HepG2 (cell line): ENCODE data around the gene GNRH2. TPM values are rescaled to one million over a fixed set of nuclear protein-coding genes. Genes with fewer than 3 reads are reported as not detected.

ENCODE experiments used
- ATAC-seq: fragments of 200-7000 bp; cut with Tn5 transposase; 3 replicates; pipeline ENCODE4 v1.9.1; 2020; ENCODE audit warnings: mild to moderate bottlenecking, moderate library complexity
- BruUV-seq: library from RNA; stranded (reverse); fragments of 400-500 nt; replicated peaks from 2 replicates; lab custom pipeline; 2021; lab: Mats Ljungman, UMichigan
- CTCF ChIA-PET: fragments of 300-600 bp; formaldehyde crosslinking; extraction: SDS; loops from one replicate; lab custom pipeline; 2021; ENCODE audit warnings: low total read pairs, inconsistent platforms, low intra/inter-chr PET ratio; lab: Yijun Ruan, JAX
- POLR2A ChIA-PET: fragments of 350-600 bp; sonication (Branson Sonifier 250); formaldehyde crosslinking; loops from one replicate; lab custom pipeline; 2020; ENCODE audit warnings: antibody characterized with exemption, inconsistent platforms; lab: Yijun Ruan, JAX
- DNase-seq: peaks from one replicate; pipeline ENCODE4 v3.0.0-alpha.2; 2015; ENCODE audit warnings: low spot score
- FAIRE-seq: peaks from 3 replicates; lab custom pipeline; 2011; peaks lifted over from hg19 to GRCh38; lab: Jason Lieb, UNC
- H2AFZ ChIP-seq: one replicate; pipeline ENCODE4 v1.6.1; 2011; ENCODE audit warnings: low read length, inconsistent platforms
- H3K27ac ChIP-seq: fragments of 300-600 bp; 3 replicates; pipeline ENCODE4 v1.8.0; 2011; ENCODE audit warnings: mixed run types, mild to moderate bottlenecking, mixed read lengths, low read length, inconsistent platforms; ENCODE audit not compliant: insufficient read depth; ENCODE audit errors: extremely low read length
- H3K27me3 ChIP-seq, 2 experiments: fragments of 200-600 bp in 1 of 2; 2 replicates in 1 of 2; 3 replicates in 1 of 2; pipeline versions ENCODE4 v1.6.0 to v1.8.0; 2011; ENCODE audit warnings: low read length in 2 of 2, mild to moderate bottlenecking in 2 of 2, moderate library complexity in 2 of 2, inconsistent platforms in 1 of 2; ENCODE audit not compliant: insufficient read depth in 2 of 2, control insufficient read depth in 1 of 2
- H3K36me3 ChIP-seq, 2 experiments: fragments of 200-600 bp in 1 of 2; replicated peaks in 1 of 2; 2 replicates in 1 of 2; 3 replicates in 1 of 2; pipeline versions ENCODE4 v1.5.1 to v1.8.0; 2011; ENCODE audit warnings: low read length in 2 of 2, inconsistent platforms in 1 of 2; ENCODE audit not compliant: insufficient read depth in 2 of 2, control insufficient read depth in 1 of 2
- H3K4me1 ChIP-seq: 2 replicates; pipeline ENCODE4 v1.5.1; 2012; ENCODE audit warnings: low read length, inconsistent platforms; ENCODE audit not compliant: insufficient read depth
- H3K4me2 ChIP-seq: 2 replicates; pipeline ENCODE4 v1.6.0; 2011; ENCODE audit warnings: low read depth, low read length, inconsistent platforms
- H3K4me3 ChIP-seq, 3 experiments: fragments of 200-600 bp in 1 of 3; sonication (generic), shearing (Covaris generic) in 1 of 3; replicated peaks in 1 of 3; 2 replicates each; pipeline ENCODE4 v1.5.1; 2011 to 2016; ENCODE audit warnings: low read length in 3 of 3, inconsistent platforms in 2 of 3, low read depth in 2 of 3, mild to moderate bottlenecking in 2 of 3, control low read depth in 1 of 3, mixed read lengths in 1 of 3; ENCODE audit not compliant: insufficient read depth in 1 of 3
- H3K79me2 ChIP-seq: one replicate; pipeline ENCODE4 v1.6.1; 2011; ENCODE audit warnings: low read length, inconsistent platforms; ENCODE audit not compliant: insufficient read depth
- H3K9ac ChIP-seq: 2 replicates; pipeline ENCODE4 v1.6.0; 2011; ENCODE audit warnings: mild to moderate bottlenecking, low read depth, low read length, inconsistent platforms; ENCODE audit not compliant: insufficient read depth
- H3K9me3 ChIP-seq: 2 replicates; pipeline ENCODE4 v1.5.1; 2012; ENCODE audit warnings: mild to moderate bottlenecking, low read length
- H4K20me1 ChIP-seq: 2 replicates; pipeline ENCODE4 v1.6.0; 2011; ENCODE audit warnings: inconsistent platforms, mild to moderate bottlenecking, low read length, moderate library complexity; ENCODE audit not compliant: insufficient read depth
- FIP1L1 ChIP-seq: fragments of 200-400 bp; formaldehyde crosslinking; IDR thresholded peaks from 2 replicates; pipeline ENCODE4 v1.6.1; 2018; ENCODE audit warnings: low read depth, mild to moderate bottlenecking, low read length, moderate library complexity, borderline replicate concordance; ENCODE audit not compliant: insufficient read depth
- GTF3A ChIP-seq: sonication (generic); formaldehyde crosslinking; conservative IDR thresholded peaks from 2 replicates; pipeline ENCODE4 v1.4.0; 2020; ENCODE audit warnings: mild to moderate bottlenecking, missing genetic modification reagents
- POLR2A ChIP-seq, 2 experiments: IDR thresholded peaks; 2 replicates each; pipeline ENCODE4 v1.6.1; 2011; ENCODE audit warnings: low read depth in 2 of 2, low read length in 2 of 2, mild to moderate bottlenecking in 1 of 2, moderate library complexity in 1 of 2; ENCODE audit not compliant: insufficient read depth in 1 of 2
- SIX1 ChIP-seq: sonication (generic); formaldehyde crosslinking; IDR thresholded peaks from 2 replicates; pipeline ENCODE4 v1.4.0; 2020; ENCODE audit warnings: missing genetic modification reagents, borderline replicate concordance
- YEATS4 ChIP-seq: sonication (generic); formaldehyde crosslinking; IDR thresholded peaks from 2 replicates; pipeline ENCODE4 v1.4.0; 2020; ENCODE audit warnings: missing genetic modification reagents, borderline replicate concordance
- ZBTB38 ChIP-seq: sonication (generic); formaldehyde crosslinking; IDR thresholded peaks from 2 replicates; pipeline ENCODE4 v1.5.1; 2020; ENCODE audit warnings: mild to moderate bottlenecking, missing genetic modification reagents
- ZNF160 ChIP-seq: sonication (generic); formaldehyde crosslinking; IDR thresholded peaks from 2 replicates; pipeline ENCODE4 v1.8.0; 2022; ENCODE audit warnings: mild to moderate bottlenecking, inconsistent platforms, missing genetic modification reagents
- ZNF225 ChIP-seq: sonication (generic); formaldehyde crosslinking; IDR thresholded peaks from 2 replicates; pipeline ENCODE4 v1.4.0; 2020; ENCODE audit warnings: mild to moderate bottlenecking, missing genetic modification reagents
- ZNF280B ChIP-seq: sonication (generic); formaldehyde crosslinking; IDR thresholded peaks from 2 replicates; pipeline ENCODE4 v1.5.0; 2020; ENCODE audit warnings: missing genetic modification reagents, mild to moderate bottlenecking, borderline replicate concordance
- ZNF484 ChIP-seq: sonication (generic); formaldehyde crosslinking; IDR thresholded peaks from 2 replicates; pipeline ENCODE4 v1.5.1; 2020; ENCODE audit warnings: mild to moderate bottlenecking, low read depth, missing genetic modification reagents, borderline replicate concordance
- ZNF687 ChIP-seq: sonication (generic); formaldehyde crosslinking; IDR thresholded peaks from 2 replicates; pipeline ENCODE4 v1.5.1; 2020; ENCODE audit warnings: mild to moderate bottlenecking, missing genetic modification reagents, moderate library complexity
- WGBS: methylation state at CpG from one replicate; pipeline ENCODE4 v1.1.6; 2017; ENCODE audit warnings: low lambda C conversion rate; 5-methylcytosine and 5-hydroxymethylcytosine counted together
- in situ Hi-C: cut with HindIII; loops from 2 replicates; pipeline ENCODE4 v1.10.0; 2017; ENCODE audit warnings: low pct_unique_long_range_greater_than_20kb; ENCODE audit not compliant: extremely low pct_ligation_motif_present
- intact Hi-C: fragments of 100-400 bp; cut with micrococcal nuclease; formaldehyde crosslinking; loops from one replicate; pipeline ENCODE4 v1.10.0; 2022; ENCODE audit not compliant: unreplicated experiment
- polyA plus RNA-seq, 8 experiments: library from polyadenylated mRNA; depleted of rRNA in 3 of 8; stranded (reverse) in 7 of 8; unstranded in 1 of 8; fragments of >200 nt; fragmentation: Illumina TruSeq in 4 of 8; extraction: Trizol in 4 of 8; gene quantifications; 2 replicates each; pipeline versions ENCODE4 v1.2.1 to v1.2.3, GENCODE V29; 2011 to 2016; ENCODE audit warnings: low read depth in 4 of 8, missing spikeins in 1 of 8, mixed read lengths in 1 of 8; ENCODE audit not compliant: insufficient read depth in 1 of 8
- total RNA-seq, 5 experiments: library from RNA; depleted of rRNA; stranded (reverse); fragments of >200 nt; fragmentation: Illumina TruSeq; extraction: Trizol; gene quantifications; 2 replicates each; pipeline ENCODE4 v1.2.3, GENCODE V29; 2016; ENCODE audit warnings: low read depth in 1 of 5
- TF ChIP-seq, protein P1 (sequence below): IDR thresholded peaks from 2 replicates; pipeline ENCODE4 v1.6.1; 2012; ENCODE audit warnings: inconsistent platforms

GNRH2 gene
- total and polyA plus RNA-seq, 2 of the 13 experiments (the other 11 are each of a cell fraction or from before 2014, with no cell fraction given) = 0.28 TPM; not detected in 1

- Histone ChIP-seq H4K20me1 (no peaks in the 10 kb centered on the region), H3K4me3 (no peak overlapping the region), H3K27ac (no peak overlapping the region), H3K27me3 (no peaks in the 10 kb centered on the region), H3K9me3 (no peaks in the 10 kb centered on the region), H3K4me2 (no peak overlapping the region), H3K79me2 (no peaks in the 10 kb centered on the region), H3K9ac (no peak overlapping the region), H3K4me1 (peaks cover 21% of the 10 kb centered on the region), H2AFZ (no peak overlapping the region), H3K36me3 (peaks cover 38 to 52% of the 10 kb centered on the region in 2 experiments)
- TF ChIP-seq ZNF225 = peak; percentile 28; the same call in 1 of the 2 replicates
- TF ChIP-seq, protein P1, sequence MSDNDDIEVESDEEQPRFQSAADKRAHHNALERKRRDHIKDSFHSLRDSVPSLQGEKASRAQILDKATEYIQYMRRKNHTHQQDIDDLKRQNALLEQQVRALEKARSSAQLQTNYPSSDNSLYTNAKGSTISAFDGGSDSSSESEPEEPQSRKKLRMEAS = no peak
- FAIRE-seq (no peak), DNase-seq (no peak), ATAC-seq (no peak)
- no TSS peak for BruUV-seq
- intact Hi-C loops = loop anchor here (10.0 kb wide), 1 partner anchor 125 kb away; no protein-coding TSS in a partner anchor
- WGBS = 93% methylated on average over 4 of the region's 8 CpGs
- POLR2A ChIA-PET = no interaction called here
- in situ Hi-C loops = no loop called here
- CTCF ChIA-PET = no interaction called here
Measured at GRCh38 chr20:3040086-3040485, 3.3 kb upstream of the GNRH2 start.

DNA sequence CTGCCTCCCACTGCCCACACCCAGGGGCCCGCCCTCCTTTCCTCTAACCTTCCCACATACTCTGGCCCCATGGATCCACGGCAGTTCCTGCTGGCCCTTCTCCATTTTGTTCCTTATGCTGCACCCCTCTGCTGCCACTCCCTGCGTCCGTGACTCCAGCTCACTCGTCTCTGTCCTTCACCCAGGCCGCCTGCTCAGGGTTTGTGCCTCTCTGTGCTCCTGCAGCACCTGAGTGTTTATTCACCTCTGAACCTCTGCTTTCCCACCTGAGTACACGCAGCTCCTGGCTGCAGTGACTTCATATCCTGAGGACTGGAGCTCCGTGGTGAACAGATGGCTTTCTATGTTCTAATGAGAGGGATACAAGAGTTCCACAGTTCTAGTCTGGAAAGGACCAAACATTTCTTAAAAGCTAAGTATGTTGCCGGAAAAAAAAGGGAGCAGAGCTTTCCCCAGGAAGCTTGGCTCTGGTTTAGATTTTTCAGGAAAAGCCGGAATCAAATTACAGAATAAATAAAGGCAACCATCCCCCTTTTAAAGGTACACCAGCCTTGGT, 1.5 kb upstream of the GNRH2 start:
- intact Hi-C loops = loop anchor here (10.0 kb wide), 1 partner anchor 127 kb away; no protein-coding TSS in a partner anchor
- Histone ChIP-seq H2AFZ (no peak overlapping the region), H3K27ac (no peak overlapping the region), H4K20me1 (no peaks in the 10 kb centered on the region), H3K9ac (no peak overlapping the region), H3K79me2 (peaks cover 8% of the 10 kb centered on the region), H3K36me3 (peaks cover 22 to 34% of the 10 kb centered on the region in 2 experiments), H3K4me2 (0 out of 2 replicates have a peak overlapping the region, but pooled peaks have one; percentile 14), H3K27me3 (no peaks in the 10 kb centered on the region; a peak in 1 of 5 replicates), H3K4me1 (peaks cover 25% of the 10 kb centered on the region), H3K9me3 (no peaks in the 10 kb centered on the region), H3K4me3 (no peak overlapping the region)
- in situ Hi-C loops = no loop called here
- 66% methylated on average over 10 of the region's 10 CpGs for WGBS
- no TSS peak for BruUV-seq
- DNase-seq (no peak), ATAC-seq (no peak), FAIRE-seq (no peak)
- POLR2A ChIA-PET = no interaction called here
- CTCF ChIA-PET = no interaction called here
- TF ChIP-seq ZNF280B (CRISPR knock-in tag) = 0 out of 2 replicates have a peak, but pooled peaks have one; percentile 48
- peak; percentile 82 for TF ChIP-seq SIX1 (CRISPR knock-in tag)
- peak; percentile 45; the same call in 1 of the 2 replicates for TF ChIP-seq ZNF687 (CRISPR knock-in tag)
- TF ChIP-seq ZNF160 = no peak
- 0 out of 4 replicates have a peak, but pooled peaks of 1 of the 2 experiments have one; percentile 19 for TF ChIP-seq POLR2A (IDR thresholded peaks at IDR 0.05; ENCODE audit: insufficient read depth in 1 of 2, low read depth in 2 of 2, low read length in 2 of 2)
- no peak for TF ChIP-seq GTF3A (CRISPR knock-in tag)
- no peak for TF ChIP-seq ZNF484 (CRISPR knock-in tag)
- no peak for TF ChIP-seq FIP1L1
- no peak for TF ChIP-seq YEATS4
- TF ChIP-seq ZBTB38 (CRISPR knock-in tag) = peak; percentile 60; the same call in 1 of the 2 replicates
